Activated CD4-positive, alpha-beta T cell treated with anti-CD3 and anti-CD28 coated beads for 36 hours (primary cell): ENCODE data around the gene CSTF1. TPM values are rescaled to one million over a fixed set of nuclear protein-coding genes. Genes with fewer than 3 reads are reported as not detected.
A peak's percentile ranks its signal among the peaks of the same experiment; 100 is the strongest.

ENCODE experiments used
- ATAC-seq: fragments of 200-7000 bp; cut with Tn5 transposase; one replicate; pipeline ENCODE4 v1.10.0; 2021; ENCODE audit warnings: mild to moderate bottlenecking, moderate library complexity
- CTCF ChIA-PET: fragments of 350-600 bp; sonication (Branson Sonifier 250); formaldehyde crosslinking; loops from one replicate; lab custom pipeline; 2021; ENCODE audit warnings: antibody characterized with exemption; lab: Charles Lee
- POLR2A ChIA-PET: fragments of 350-600 bp; sonication (Branson Sonifier 250); formaldehyde crosslinking; loops from one replicate; lab custom pipeline; 2021; ENCODE audit warnings: antibody characterized with exemption, inconsistent platforms; lab: Charles Lee
- DNase-seq: peaks from one replicate; pipeline ENCODE4 v3.0.0-alpha.2; 2020
- H3K27ac Mint-ChIP-seq: one replicate; pipeline ENCODE4 v1.8.0; 2021; ENCODE audit warnings: mixed read lengths
- H3K27me3 Mint-ChIP-seq: one replicate; pipeline ENCODE4 v1.8.0; 2021; ENCODE audit warnings: mixed read lengths
- H3K36me3 Mint-ChIP-seq: one replicate; pipeline ENCODE4 v1.8.0; 2021; ENCODE audit warnings: low read depth, mixed read lengths
- H3K4me1 Mint-ChIP-seq: one replicate; pipeline ENCODE4 v1.8.0; 2021; ENCODE audit warnings: mixed read lengths
- H3K4me3 Mint-ChIP-seq: one replicate; pipeline ENCODE4 v1.8.0; 2021; ENCODE audit warnings: mild to moderate bottlenecking, moderate library complexity, mixed read lengths
- H3K9me3 Mint-ChIP-seq: one replicate; pipeline ENCODE4 v1.8.0; 2021; ENCODE audit warnings: low read depth, mixed read lengths
- intact Hi-C, 2 experiments: fragments of 100-400 bp; cut with DNase I in 1 of 2; cut with micrococcal nuclease in 1 of 2; formaldehyde crosslinking; loops; one replicate each; pipeline versions ENCODE4 v1.14.2 to v1.15.1; 2022 to 2024; cut with DNase I, micrococcal nuclease
- total RNA-seq, 2 experiments: library from RNA; stranded (reverse); gene quantifications; one replicate each; pipeline ENCODE4 v1.2.3, GENCODE V29; 2021

The CSTF1 gene
- total RNA-seq, 2 experiments from 2014 or later, result 62.0 to 84.2 TPM

DNA sequence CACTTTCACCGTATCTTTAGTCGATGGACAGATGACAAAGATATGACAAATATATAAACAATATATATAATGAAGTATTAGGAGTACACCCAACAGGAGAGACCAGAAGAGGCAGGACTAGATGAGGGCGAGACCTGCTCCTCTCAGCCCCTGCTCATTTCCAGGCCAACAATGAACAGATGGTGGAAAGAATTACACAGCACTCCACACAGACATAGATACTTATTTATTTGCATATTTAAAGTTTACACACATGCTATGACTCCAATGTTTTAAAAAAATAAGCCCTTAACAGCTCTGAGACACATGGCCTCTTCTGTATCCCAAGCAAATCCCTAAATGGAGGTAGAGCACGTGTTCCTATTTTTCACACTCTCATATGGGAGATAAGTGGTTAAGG lies 23.3 kb upstream of the CSTF1 start:
- Mint-ChIP-seq H3K27ac (no peak overlapping the region), H3K9me3 (no peaks in the 10 kb centered on the region), H3K27me3 (no peaks in the 10 kb centered on the region), H3K36me3 (peaks cover 43% of the 10 kb centered on the region), H3K4me1 (peaks cover 13% of the 10 kb centered on the region), H3K4me3 (no peak overlapping the region)
- DNase-seq (no peak), ATAC-seq (no peak)
- ChIA-PET CTCF (interaction anchor here (0.8 to 1.2 kb wide), 3 partner anchors 10 to 23 kb away, joined by 4 to 6 read pairs (median 5); partner anchors contain the start of genes AURKA, CSTF1 and FAM210B), POLR2A (no interaction called here)
- intact Hi-C loops, result no loop called here

DNA sequence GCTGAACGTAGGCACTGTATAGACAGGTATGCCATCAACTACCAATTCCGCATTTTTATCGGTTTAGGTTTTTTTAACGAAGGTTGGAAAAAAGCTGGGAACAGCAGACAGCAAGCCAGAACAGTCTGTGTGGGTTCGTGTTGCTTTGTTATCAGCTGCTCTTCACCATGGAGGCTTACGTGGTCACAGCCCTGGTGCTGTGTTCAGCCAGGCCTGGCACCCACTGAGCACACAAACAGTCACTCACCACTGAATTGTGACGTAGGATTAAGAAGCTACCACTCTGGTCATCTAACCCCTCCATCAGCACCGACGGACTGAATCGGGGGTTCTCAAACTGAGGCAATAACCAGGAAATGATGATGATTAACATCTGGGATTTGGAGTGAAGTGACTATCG lies 20.5 kb upstream of the CSTF1 start:
- CTCF ChIA-PET, result interaction anchor here (0.8 to 0.9 kb wide), 2 partner anchors 13 to 28 kb away, joined by 3 read pairs; no protein-coding TSS in a partner anchor

DNA sequence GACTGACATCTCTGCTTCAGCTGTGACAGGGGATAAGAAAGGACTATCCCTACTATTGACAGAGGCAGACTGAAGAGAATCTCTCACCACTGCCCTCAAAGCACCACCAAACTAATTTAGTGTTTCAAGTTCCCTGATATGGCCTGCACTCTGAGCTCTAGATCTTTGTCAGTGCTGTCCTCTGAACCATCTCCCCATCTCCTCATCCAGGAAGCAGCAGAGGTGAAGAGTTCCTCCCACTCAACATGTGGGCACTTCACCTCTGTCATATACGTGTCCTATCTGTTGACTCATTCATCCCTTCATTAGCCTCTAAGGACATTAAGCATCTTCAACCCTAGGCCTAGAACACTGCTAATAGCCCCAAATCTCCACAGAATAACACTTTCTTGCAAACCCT lies 19.6 kb upstream of the CSTF1 start:
- POLR2A ChIA-PET, result no interaction called here

More for the DNA sequence above, 20.5 kb upstream of the CSTF1 start:
- Mint-ChIP-seq H3K27ac (no peak overlapping the region), H3K4me3 (no peak overlapping the region), H3K36me3 (peaks cover 53% of the 10 kb centered on the region), H3K9me3 (no peaks in the 10 kb centered on the region), H3K4me1 (peaks cover 15% of the 10 kb centered on the region), H3K27me3 (no peaks in the 10 kb centered on the region)
- ATAC-seq, result no peak
- POLR2A ChIA-PET, result no interaction called here
- intact Hi-C loops, result no loop called here
- no peak for DNase-seq

DNA sequence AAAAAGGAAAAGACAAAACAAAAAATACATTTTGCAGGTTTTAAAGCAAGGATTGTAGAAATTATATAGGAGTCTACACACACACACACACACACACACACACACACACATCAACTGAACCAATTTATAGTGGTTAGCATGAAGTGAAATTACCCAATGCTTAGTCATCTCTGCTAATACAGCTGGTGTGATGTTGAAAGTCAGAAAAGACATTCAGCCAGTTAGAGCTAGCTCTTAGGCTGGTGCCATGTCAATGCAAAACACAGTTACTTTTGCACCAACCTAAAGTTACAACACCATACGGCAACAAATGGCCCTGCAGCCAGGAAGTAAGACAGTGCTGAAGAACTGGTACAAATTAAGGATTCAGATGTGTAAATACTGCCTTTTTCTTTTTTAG lies 18.5 kb upstream of the CSTF1 start:
- POLR2A ChIA-PET, result interaction anchor here (0.7 kb wide), 1 partner anchor 13 kb away, joined by 7 read pairs; no protein-coding TSS in a partner anchor
- Mint-ChIP-seq H3K4me1 (peaks cover 15% of the 10 kb centered on the region), H3K27ac (no peak overlapping the region), H3K9me3 (no peaks in the 10 kb centered on the region), H3K36me3 (peaks cover 70% of the 10 kb centered on the region), H3K4me3 (no peak overlapping the region), H3K27me3 (no peaks in the 10 kb centered on the region)
- DNase-seq, result peak; percentile 19
- intact Hi-C loops, result no loop called here
- ATAC-seq, result peak; percentile 83
- CTCF ChIA-PET, result interaction anchor here (1.0 kb wide), 1 partner anchor 14 kb away, joined by 3 read pairs; no protein-coding TSS in a partner anchor

More for the DNA sequence above, 19.6 kb upstream of the CSTF1 start:
- Mint-ChIP-seq H3K36me3 (peaks cover 60% of the 10 kb centered on the region), H3K9me3 (no peaks in the 10 kb centered on the region), H3K4me1 (peaks cover 15% of the 10 kb centered on the region), H3K27ac (peak overlapping the region; percentile 29), H3K4me3 (no peak overlapping the region), H3K27me3 (no peaks in the 10 kb centered on the region)
- CTCF ChIA-PET, result interaction anchor here (0.8 to 0.9 kb wide), 2 partner anchors 12 to 29 kb away, joined by 3 read pairs; no protein-coding TSS in a partner anchor
- ATAC-seq, result peak; percentile 60
- intact Hi-C loops, result no loop called here
- DNase-seq, result no peak

DNA sequence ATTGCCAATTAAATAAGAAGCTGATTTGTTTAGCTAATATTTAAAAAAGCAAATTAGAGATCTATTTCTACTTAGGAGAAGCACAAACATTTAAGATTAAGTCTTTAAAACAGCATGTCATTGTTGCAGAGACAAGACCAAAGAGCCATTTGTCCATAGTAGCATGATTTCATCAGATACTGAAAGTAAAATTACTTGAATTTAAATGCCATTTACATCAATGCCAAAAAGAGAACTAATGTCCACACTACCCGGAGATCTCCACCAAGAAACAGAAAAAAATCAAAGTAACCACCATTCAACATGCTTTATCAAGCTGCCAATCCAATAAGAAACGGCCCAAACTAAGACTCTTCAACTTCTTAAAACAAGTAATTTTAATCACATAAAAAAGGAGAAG lies 16.1 kb upstream of the CSTF1 start:
- Mint-ChIP-seq H3K4me1 (peaks cover 15% of the 10 kb centered on the region), H3K27me3 (no peaks in the 10 kb centered on the region), H3K36me3 (peaks cover 65% of the 10 kb centered on the region), H3K4me3 (no peak overlapping the region), H3K27ac (no peak overlapping the region), H3K9me3 (no peaks in the 10 kb centered on the region)
- no peak for ATAC-seq
- no peak for DNase-seq
- CTCF ChIA-PET, result no interaction called here
- POLR2A ChIA-PET, result no interaction called here
- intact Hi-C loops, result no loop called here

DNA sequence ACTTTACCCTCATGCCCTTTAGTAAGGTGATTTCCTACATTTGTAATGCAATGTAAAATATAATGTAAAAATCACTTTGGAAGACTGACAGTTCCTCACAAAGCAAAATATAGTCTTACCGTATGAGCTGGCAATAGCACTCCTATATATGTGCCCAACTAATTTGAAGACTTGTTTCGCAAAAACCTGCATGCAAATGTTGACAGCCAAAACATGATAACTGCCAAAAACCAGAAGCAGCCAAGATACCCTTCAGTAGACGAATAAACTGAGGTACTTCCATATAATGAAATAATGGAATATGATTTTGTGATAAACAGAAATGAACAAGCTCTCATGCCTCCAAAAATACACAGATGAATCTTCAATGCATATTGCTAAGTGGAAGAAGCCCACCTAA lies 14.1 kb upstream of the CSTF1 start:
- H3K4me3 Mint-ChIP-seq, result no peak overlapping the region
- ATAC-seq, result no peak
- POLR2A ChIA-PET, result no interaction called here
- H3K36me3 Mint-ChIP-seq, result peaks cover 73% of the 10 kb centered on the region
- intact Hi-C loops, result no loop called here
- no peaks in the 10 kb centered on the region for H3K27me3 Mint-ChIP-seq
- H3K9me3 Mint-ChIP-seq, result no peaks in the 10 kb centered on the region
- CTCF ChIA-PET, result no interaction called here
- peaks cover 13% of the 10 kb centered on the region for H3K4me1 Mint-ChIP-seq
- no peak overlapping the region for H3K27ac Mint-ChIP-seq
- DNase-seq, result no peak

DNA sequence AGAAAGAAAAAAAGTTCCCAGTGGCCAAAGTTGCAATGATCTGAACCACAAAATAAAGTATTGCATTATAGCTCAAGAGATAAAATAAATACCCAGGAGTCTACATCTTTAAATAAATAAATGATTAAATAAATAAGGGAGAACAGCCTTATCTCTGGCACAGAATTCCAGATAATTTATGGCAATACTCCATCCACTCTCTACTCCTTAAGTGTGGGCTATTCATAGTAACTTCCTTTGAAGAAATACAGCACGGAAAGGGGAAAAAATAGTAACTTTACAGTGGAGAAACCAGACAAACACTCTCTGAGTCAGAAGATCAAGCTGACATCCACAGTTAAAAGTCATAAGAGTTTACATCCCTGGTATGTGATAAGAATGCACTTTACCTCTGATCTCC lies 12.1 kb upstream of the CSTF1 start:
- H3K4me1 Mint-ChIP-seq, result peaks cover 9% of the 10 kb centered on the region
- intact Hi-C loops, result no loop called here
- H3K36me3 Mint-ChIP-seq, result peaks cover 77% of the 10 kb centered on the region
- ATAC-seq (no peak), DNase-seq (no peak)
- H3K4me3 Mint-ChIP-seq, result no peak overlapping the region
- ChIA-PET POLR2A (no interaction called here), CTCF (no interaction called here)
- no peaks in the 10 kb centered on the region for H3K27me3 Mint-ChIP-seq
- H3K27ac Mint-ChIP-seq, result no peak overlapping the region
- H3K9me3 Mint-ChIP-seq, result no peaks in the 10 kb centered on the region

DNA sequence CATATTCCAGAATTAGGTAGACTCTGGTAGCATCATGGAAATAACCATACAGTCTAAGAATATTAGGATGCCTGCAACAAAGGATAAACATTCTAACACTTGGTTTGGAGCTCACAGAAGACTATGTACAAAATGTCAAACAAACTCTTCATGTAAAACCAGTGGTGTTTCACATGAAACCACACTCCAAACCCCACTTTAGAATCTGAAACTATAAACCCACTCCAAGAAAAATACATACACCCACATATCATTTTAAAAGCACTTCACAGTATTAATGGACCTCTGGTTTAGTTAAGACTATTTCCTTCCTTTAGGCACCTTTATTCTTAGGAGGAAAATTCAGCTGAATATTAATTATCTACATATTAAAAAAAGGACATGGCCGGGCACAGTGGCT lies 10.9 kb upstream of the CSTF1 start:
- DNase-seq (no peak), ATAC-seq (no peak)
- intact Hi-C loops, result no loop called here
- Mint-ChIP-seq H3K36me3 (peaks cover 77% of the 10 kb centered on the region), H3K9me3 (no peaks in the 10 kb centered on the region), H3K27me3 (no peaks in the 10 kb centered on the region), H3K4me3 (no peak overlapping the region), H3K27ac (no peak overlapping the region), H3K4me1 (peaks cover 7% of the 10 kb centered on the region)
- POLR2A ChIA-PET, result no interaction called here
- CTCF ChIA-PET, result interaction anchor here (0.5 kb wide), 1 partner anchor 38 kb away, joined by 3 read pairs; no protein-coding TSS in a partner anchor

DNA sequence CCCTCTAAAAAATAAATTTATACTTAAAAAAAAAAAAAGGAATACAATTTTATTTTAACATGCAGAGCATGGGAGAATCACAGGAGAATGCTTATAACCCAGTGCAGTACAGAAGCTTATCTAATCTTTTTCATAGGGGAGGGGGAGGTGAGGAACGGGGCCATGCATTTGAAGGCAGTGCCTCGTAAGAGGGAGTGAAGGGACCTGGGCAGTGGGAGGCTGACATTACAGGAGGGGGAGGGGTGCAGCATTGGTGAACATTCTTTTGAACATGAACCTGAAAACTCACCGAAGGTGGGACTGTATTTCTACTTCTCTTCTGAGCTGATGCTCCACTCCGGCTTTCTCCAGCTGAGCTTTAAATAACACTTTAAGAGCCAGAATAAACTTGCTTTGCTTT lies 9.7 kb upstream of the CSTF1 start:
- peaks cover 75% of the 10 kb centered on the region for H3K36me3 Mint-ChIP-seq
- DNase-seq (no peak), ATAC-seq (no peak)
- ChIA-PET CTCF (no interaction called here), POLR2A (interaction anchor here (0.8 kb wide), 1 partner anchor 9 kb away, joined by 3 read pairs; the partner anchor contains the start of gene AURKA)
- no peaks in the 10 kb centered on the region for H3K9me3 Mint-ChIP-seq
- peaks cover 7% of the 10 kb centered on the region for H3K4me1 Mint-ChIP-seq
- no peaks in the 10 kb centered on the region for H3K27me3 Mint-ChIP-seq
- intact Hi-C loops, result no loop called here
- H3K4me3 Mint-ChIP-seq, result no peak overlapping the region
- no peak overlapping the region for H3K27ac Mint-ChIP-seq

DNA sequence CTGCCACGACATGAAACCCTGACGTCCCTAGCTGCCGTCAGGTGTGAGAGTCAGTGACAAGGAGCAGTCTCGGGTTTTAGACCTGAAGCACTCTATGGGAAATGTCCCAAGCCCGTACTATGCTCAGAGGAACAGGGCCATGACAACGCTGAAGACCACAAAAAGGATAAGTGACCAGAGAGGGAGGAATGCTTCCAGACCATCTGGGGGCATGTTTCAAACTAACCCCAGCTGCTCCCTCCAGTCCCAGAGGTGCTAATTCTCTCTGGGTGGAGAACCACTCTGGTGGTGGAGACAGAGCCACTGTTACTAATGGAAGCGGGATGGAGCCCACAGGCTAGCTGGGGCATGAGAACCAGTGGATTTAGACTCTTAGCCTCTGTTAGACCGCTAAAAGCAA lies 9.1 kb upstream of the CSTF1 start:
- Mint-ChIP-seq H3K4me1 (peaks cover 7% of the 10 kb centered on the region), H3K27ac (no peak overlapping the region), H3K36me3 (peaks cover 75% of the 10 kb centered on the region), H3K4me3 (no peak overlapping the region), H3K9me3 (no peaks in the 10 kb centered on the region), H3K27me3 (no peaks in the 10 kb centered on the region)
- POLR2A ChIA-PET, result interaction anchor here (0.8 kb wide), 1 partner anchor 8 kb away, joined by 3 read pairs; the partner anchor contains the start of gene AURKA
- DNase-seq (no peak), ATAC-seq (no peak)
- intact Hi-C loops, result no loop called here
- CTCF ChIA-PET, result no interaction called here

DNA sequence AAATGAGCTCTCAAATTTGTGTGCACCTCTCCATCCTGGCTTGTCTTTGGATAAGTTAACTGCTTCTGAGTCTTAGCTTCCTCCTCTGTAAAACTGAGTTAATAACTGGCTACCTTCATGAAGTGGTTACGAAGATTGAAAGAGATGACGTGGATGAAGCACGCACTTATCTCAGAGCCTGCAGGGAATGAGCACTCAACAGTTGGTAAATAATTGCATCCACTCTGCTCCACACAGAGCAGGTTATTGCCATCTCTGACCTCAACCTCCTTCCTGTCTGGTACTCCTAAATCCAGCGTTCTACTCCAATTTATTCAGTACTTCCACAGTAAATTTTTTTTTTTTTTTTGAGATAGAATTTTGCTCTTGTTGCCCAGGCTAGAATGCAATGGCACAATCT lies 7.3 kb upstream of the CSTF1 start:
- H3K27me3 Mint-ChIP-seq, result no peaks in the 10 kb centered on the region
- no peak overlapping the region for H3K4me3 Mint-ChIP-seq
- H3K9me3 Mint-ChIP-seq, result no peaks in the 10 kb centered on the region
- H3K36me3 Mint-ChIP-seq, result peaks cover 80% of the 10 kb centered on the region
- peaks cover 20% of the 10 kb centered on the region for H3K4me1 Mint-ChIP-seq
- ATAC-seq, result no peak
- no peak for DNase-seq
- H3K27ac Mint-ChIP-seq, result no peak overlapping the region
- POLR2A ChIA-PET, result no interaction called here
- CTCF ChIA-PET, result interaction anchor here (1.3 kb wide), 1 partner anchor 13 kb away, joined by 3 read pairs; no protein-coding TSS in a partner anchor
- intact Hi-C loops, result no loop called here

DNA sequence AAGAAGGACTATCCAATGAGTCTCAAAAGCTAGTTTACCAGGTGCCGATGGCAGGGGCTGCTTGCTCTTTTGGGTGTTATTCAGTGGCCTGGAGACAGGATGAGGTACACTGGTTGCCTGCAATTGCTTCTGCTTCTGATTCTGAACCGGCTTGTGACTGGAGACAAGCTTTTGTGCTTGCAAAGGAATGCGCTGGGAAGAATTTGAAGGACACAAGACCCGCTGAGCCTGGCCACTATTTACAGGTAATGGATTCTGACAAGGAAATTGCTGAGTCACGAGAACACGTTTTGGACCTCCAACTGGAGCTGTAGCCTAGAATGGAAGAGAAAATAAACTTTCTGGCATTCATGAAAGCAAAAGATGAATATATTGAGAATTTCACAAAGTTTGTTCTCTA lies 6.2 kb upstream of the CSTF1 start:
- CTCF ChIA-PET, result interaction anchor here (0.6 to 2.0 kb wide), 2 partner anchors 12 to 19 kb away, joined by 3 to 7 read pairs; no protein-coding TSS in a partner anchor
- no peaks in the 10 kb centered on the region for H3K27me3 Mint-ChIP-seq
- POLR2A ChIA-PET, result no interaction called here
- no peak for DNase-seq
- peaks cover 83% of the 10 kb centered on the region for H3K36me3 Mint-ChIP-seq
- H3K4me1 Mint-ChIP-seq, result peaks cover 25% of the 10 kb centered on the region
- ATAC-seq, result no peak
- H3K27ac Mint-ChIP-seq, result no peak overlapping the region
- H3K4me3 Mint-ChIP-seq, result no peak overlapping the region
- intact Hi-C loops, result no loop called here
- H3K9me3 Mint-ChIP-seq, result no peaks in the 10 kb centered on the region
